CD4-positive, alpha-beta T cell (primary cell): ENCODE data around the gene GPR173. TPM values are rescaled to one million over a fixed set of nuclear protein-coding genes. Genes with fewer than 3 reads are reported as not detected.

Experiments used
- ATAC-seq: fragments of 200-7000 bp; cut with Tn5 transposase; one replicate; pipeline ENCODE4 v1.10.0; 2022; ENCODE audit warnings: mild to moderate bottlenecking; ENCODE audit not compliant: poor library complexity
- CTCF ChIA-PET: fragments of 350-600 bp; sonication (Branson Sonifier 250); formaldehyde crosslinking; loops from one replicate; lab custom pipeline; 2021; ENCODE audit warnings: antibody characterized with exemption, inconsistent platforms; lab: Charles Lee
- POLR2A ChIA-PET: fragments of 350-600 bp; sonication (Branson Sonifier 250); formaldehyde crosslinking; loops from one replicate; lab custom pipeline; 2021; ENCODE audit warnings: antibody characterized with exemption, inconsistent platforms; lab: Charles Lee
- DNase-seq, 14 experiments: peaks; one replicate each; pipeline ENCODE4 v3.0.0-alpha.2; 2013 to 2020; ENCODE audit warnings: mixed read lengths in 2 of 14
- H3K27ac ChIP-seq, 2 donors: one replicate each; pipeline versions ENCODE4 v1.5.1 to v1.7.0; 2013; ENCODE audit warnings: low read length in 2 of 2, low read depth in 1 of 2, mild to moderate bottlenecking in 1 of 2
- H3K27me3 ChIP-seq, 2 experiments: 1 replicate in 1 of 2; 2 replicates in 1 of 2; pipeline versions ENCODE4 v1.6.1 to v1.7.0; 2013; ENCODE audit warnings: low read length in 2 of 2, control low read depth in 1 of 2, mild to moderate bottlenecking in 1 of 2, moderate library complexity in 1 of 2; ENCODE audit not compliant: insufficient read depth in 2 of 2, control insufficient read depth in 1 of 2
- H3K36me3 ChIP-seq: one replicate; pipeline ENCODE4 v1.6.1; 2013; ENCODE audit warnings: low read length, control low read depth; ENCODE audit not compliant: insufficient read depth
- H3K4me1 ChIP-seq: one replicate; pipeline ENCODE4 v1.6.1; 2013; ENCODE audit warnings: low read length, control low read depth; ENCODE audit not compliant: insufficient read depth
- H3K4me3 ChIP-seq: one replicate; pipeline ENCODE4 v1.5.1; 2013; ENCODE audit warnings: mild to moderate bottlenecking, low read length, moderate library complexity
- H3K9me3 ChIP-seq, 2 experiments: 1 replicate in 1 of 2; 2 replicates in 1 of 2; pipeline versions ENCODE4 v1.6.1 to v1.7.0; 2013; ENCODE audit warnings: low read length in 2 of 2, mild to moderate bottlenecking in 2 of 2, control low read depth in 1 of 2, moderate library complexity in 1 of 2; ENCODE audit not compliant: control insufficient read depth in 1 of 2, insufficient read depth in 1 of 2
- H3K27ac Mint-ChIP-seq: one replicate; pipeline ENCODE4 v1.8.0; 2020; ENCODE audit warnings: mixed read lengths
- H3K27me3 Mint-ChIP-seq: one replicate; pipeline ENCODE4 v1.8.0; 2021; ENCODE audit warnings: mixed read lengths
- H3K36me3 Mint-ChIP-seq: one replicate; pipeline ENCODE4 v1.8.0; 2021; ENCODE audit warnings: low read depth, mixed read lengths
- H3K4me1 Mint-ChIP-seq: one replicate; pipeline ENCODE4 v1.8.0; 2021; ENCODE audit warnings: low read depth, mixed read lengths
- H3K4me3 Mint-ChIP-seq: one replicate; pipeline ENCODE4 v1.8.0; 2020; ENCODE audit warnings: mild to moderate bottlenecking, mixed read lengths
- H3K9me3 Mint-ChIP-seq: one replicate; pipeline ENCODE4 v1.8.0; 2020; ENCODE audit warnings: mixed read lengths
- CTCF ChIP-seq: fragments of 200-600 bp; IDR thresholded peaks from one replicate; pipeline ENCODE4 v1.8.0; 2022; ENCODE audit warnings: antibody characterized with exemption, mild to moderate bottlenecking
- intact Hi-C, 2 experiments: fragments of 100-400 bp; cut with DNase I in 1 of 2; cut with micrococcal nuclease in 1 of 2; formaldehyde crosslinking; loops; one replicate each; pipeline versions ENCODE4 v1.15.1 to v1.9.0; 2023 to 2025; cut with DNase I, micrococcal nuclease
- total RNA-seq, 174 experiments: library from RNA in 2 of 174; stranded (reverse) in 2 of 174; gene quantifications; one replicate each; pipeline ENCODE4 v1.2.3 and lab custom pipeline; 2021 to 2026

GPR173 gene
- total RNA-seq, 2 experiments from 2014 or later, result not detected

- peak overlapping the region; percentile 98 for H3K27ac Mint-ChIP-seq
- H3K36me3 Mint-ChIP-seq, result peaks cover 66% of the 10 kb centered on the region
- peaks cover 70% of the 10 kb centered on the region for H3K4me1 Mint-ChIP-seq
- no peaks in the 10 kb centered on the region for H3K9me3 Mint-ChIP-seq
- DNase-seq (no peak), ATAC-seq (no peak)
- TF ChIP-seq CTCF, result no peak
- CTCF ChIA-PET, result interaction anchor here (1.0 kb wide), 1 partner anchor 11 kb away, joined by 4 read pairs; no protein-coding TSS in a partner anchor
- H3K9me3 ChIP-seq, result no peaks in the 10 kb centered on the region
- peak overlapping the region; percentile 95 for H3K4me3 Mint-ChIP-seq
- no peaks in the 10 kb centered on the region for H3K27me3 ChIP-seq
- intact Hi-C loops, result loop anchor here in 1 of 2 experiments (5.0 kb wide), 1 partner anchor 139 kb away; no protein-coding TSS in a partner anchor
- H3K27me3 Mint-ChIP-seq, result no peaks in the 10 kb centered on the region
- POLR2A ChIA-PET, result interaction anchor here (1.0 to 2.7 kb wide), 12 partner anchors 10 to 1557 kb away, joined by 3 to 31 read pairs (median 11); partner anchors contain the start of genes GNL3L, KANTR, KDM5C and PHF8
- H3K36me3 ChIP-seq, result peaks cover 29% of the 10 kb centered on the region
- peak overlapping the region; percentile 77 for H3K4me3 ChIP-seq
- H3K4me1 ChIP-seq, result peaks cover 35% of the 10 kb centered on the region
- H3K27ac ChIP-seq, result peak overlapping the region; percentile 59 to 74
Observed at GRCh38 chrX:53082773-53083616, 34.4 kb downstream of the GPR173 start.

DNA sequence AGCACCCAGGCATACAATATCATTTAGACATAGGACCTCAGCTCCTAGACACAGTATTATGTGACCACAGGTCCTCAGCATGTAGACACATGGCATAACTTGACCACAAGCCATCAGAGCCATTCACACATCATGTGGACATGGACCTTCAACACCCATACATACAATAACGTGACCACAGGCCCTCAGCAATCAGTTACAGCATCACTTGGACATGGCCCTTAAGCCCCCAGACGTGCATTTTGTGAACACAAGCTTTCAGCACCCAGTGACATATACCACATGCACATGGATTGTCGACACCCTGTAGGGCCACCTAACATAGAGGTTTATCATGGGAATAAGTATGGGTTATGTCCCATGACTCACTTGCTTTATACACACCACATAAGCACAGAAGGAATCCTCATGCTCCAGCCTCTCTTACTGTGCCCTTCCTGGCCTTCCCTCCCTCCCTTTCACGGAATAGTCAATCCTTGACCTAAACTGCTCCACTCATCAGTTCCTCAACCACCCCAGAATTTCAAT, 35.5 kb downstream of the GPR173 start:
- ChIA-PET POLR2A (no interaction called here), CTCF (no interaction called here)
- ATAC-seq, result no peak
- H3K27ac Mint-ChIP-seq, result peak overlapping the region; percentile 98
- H3K4me1 Mint-ChIP-seq, result peaks cover 81% of the 10 kb centered on the region
- peak in 1 of 14 experiments; percentile 25 for DNase-seq
- H3K27me3 Mint-ChIP-seq, result no peaks in the 10 kb centered on the region
- Histone ChIP-seq H3K9me3 (no peaks in the 10 kb centered on the region), H3K27me3 (no peaks in the 10 kb centered on the region), H3K4me1 (peaks cover 45% of the 10 kb centered on the region), H3K4me3 (no peak overlapping the region), H3K36me3 (peaks cover 29% of the 10 kb centered on the region), H3K27ac (no peak overlapping the region)
- peaks cover 75% of the 10 kb centered on the region for H3K36me3 Mint-ChIP-seq
- H3K4me3 Mint-ChIP-seq, result peak overlapping the region; percentile 95
- H3K9me3 Mint-ChIP-seq, result no peaks in the 10 kb centered on the region
- intact Hi-C loops, result loop anchor here in 1 of 2 experiments (5.0 kb wide), 1 partner anchor 138 kb away; no protein-coding TSS in a partner anchor
- no peak for TF ChIP-seq CTCF

- H3K36me3 Mint-ChIP-seq, result peaks cover 75% of the 10 kb centered on the region
- Histone ChIP-seq H3K36me3 (peaks cover 29% of the 10 kb centered on the region), H3K4me1 (peaks cover 45% of the 10 kb centered on the region), H3K27ac (no peak overlapping the region), H3K4me3 (no peak overlapping the region), H3K27me3 (no peaks in the 10 kb centered on the region), H3K9me3 (no peaks in the 10 kb centered on the region)
- no peaks in the 10 kb centered on the region for H3K27me3 Mint-ChIP-seq
- DNase-seq (peak in 1 of 14 experiments; percentile 9), ATAC-seq (no peak)
- POLR2A ChIA-PET, result no interaction called here
- peak overlapping the region; percentile 98 for H3K27ac Mint-ChIP-seq
- CTCF ChIA-PET, result no interaction called here
- intact Hi-C loops, result loop anchor here in 1 of 2 experiments (5.0 kb wide), 1 partner anchor 137 kb away; no protein-coding TSS in a partner anchor
- H3K9me3 Mint-ChIP-seq, result no peaks in the 10 kb centered on the region
- no peak for TF ChIP-seq CTCF
- peak overlapping the region; percentile 95 for H3K4me3 Mint-ChIP-seq
- H3K4me1 Mint-ChIP-seq, result peaks cover 82% of the 10 kb centered on the region
Observed at GRCh38 chrX:53084863-53085262, 36.3 kb downstream of the GPR173 start.
